Measurements from ENCODE around the gene DNM1. TPM values are rescaled to one million over a fixed set of nuclear protein-coding genes. Genes with fewer than 3 reads are reported as not detected.
A peak's percentile ranks its signal among the peaks of the same experiment; 100 is the strongest.
"Not testable (repeated sequence)": the region's sequence is repeated elsewhere in the genome, so short reads cannot be mapped to it uniquely, and the experiment has no call there.

The DNM1 gene
- total RNA-seq, 2 experiments from 2014 or later: 0.63 to 1.1 TPM

DNA sequence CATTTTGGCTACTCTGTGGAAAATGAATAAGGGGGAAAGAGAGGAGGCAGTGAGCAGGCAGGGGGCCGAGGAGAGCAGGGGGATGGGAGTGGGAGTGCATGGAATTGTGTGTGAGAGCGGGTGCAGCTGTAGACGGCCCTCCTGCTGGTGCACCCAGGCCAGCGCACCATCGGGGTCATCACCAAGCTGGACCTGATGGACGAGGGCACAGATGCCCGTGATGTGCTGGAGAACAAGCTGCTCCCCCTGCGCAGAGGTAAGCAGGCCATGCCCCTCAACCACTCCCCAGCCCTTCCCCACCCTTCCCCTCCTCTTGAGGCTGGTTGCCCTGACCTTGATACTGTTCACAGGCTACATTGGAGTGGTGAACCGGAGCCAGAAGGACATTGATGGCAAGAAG is 16.7 kb downstream of the DNM1 start:
- peaks cover 11% of the 10 kb centered on the region for H3K4me1 Mint-ChIP-seq (ENCODE audit: low read depth)
- H3K27ac Mint-ChIP-seq: no peak overlapping the region
- POLR2A ChIA-PET: no interaction called here

DNA sequence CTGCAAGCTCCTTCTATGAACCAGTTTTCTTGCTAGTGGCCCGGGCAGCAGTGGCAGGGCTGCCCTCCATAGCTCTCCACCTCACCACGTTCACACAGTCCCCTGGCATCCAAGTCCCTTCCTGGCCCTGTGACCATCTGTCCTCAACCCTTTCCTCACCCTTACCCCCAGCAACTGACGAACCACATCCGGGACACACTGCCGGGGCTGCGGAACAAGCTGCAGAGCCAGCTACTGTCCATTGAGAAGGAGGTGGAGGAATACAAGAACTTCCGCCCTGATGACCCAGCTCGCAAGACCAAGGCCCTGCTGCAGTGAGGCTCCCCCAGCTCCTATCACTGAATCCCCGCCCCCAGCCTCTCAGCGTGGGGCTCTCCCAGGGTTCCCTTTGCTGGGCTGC is 18.8 kb downstream of the DNM1 start:
- Mint-ChIP-seq H3K36me3 (no peaks in the 10 kb centered on the region), H3K4me3 (no peak overlapping the region), H3K9me3 (no peaks in the 10 kb centered on the region), H3K27ac (no peak overlapping the region), H3K4me1 (ENCODE audit: low read depth) (peaks cover 11% of the 10 kb centered on the region), H3K27me3 (no peaks in the 10 kb centered on the region)
- no peak for DNase-seq
- ChIA-PET POLR2A (no interaction called here), CTCF (interaction anchor here (0.6 kb wide), 1 partner anchor 36 kb away, joined by 3 read pairs; no protein-coding TSS in a partner anchor)
- intact Hi-C loops (cut with micrococcal nuclease): no loop called here

More for the DNA sequence above, 16.7 kb downstream of the DNM1 start:
- no peak overlapping the region for H3K4me3 Mint-ChIP-seq
- intact Hi-C loops (cut with micrococcal nuclease): loop anchor here (2.0 kb wide), 1 partner anchor 27 kb away; no protein-coding TSS in a partner anchor
- no peaks in the 10 kb centered on the region for H3K9me3 Mint-ChIP-seq
- no peaks in the 10 kb centered on the region for H3K27me3 Mint-ChIP-seq
- CTCF ChIA-PET: no interaction called here
- DNase-seq: no peak
- H3K36me3 Mint-ChIP-seq: no peaks in the 10 kb centered on the region

- no peaks in the 10 kb centered on the region for H3K9me3 Mint-ChIP-seq
- CTCF ChIA-PET: no interaction called here
- no peak for DNase-seq
- POLR2A ChIA-PET: interaction anchor here (0.5 kb wide), 1 partner anchor 114 kb away, joined by 5 read pairs; no protein-coding TSS in a partner anchor
- H3K27ac Mint-ChIP-seq: no peak overlapping the region
- intact Hi-C loops (cut with micrococcal nuclease): no loop called here
- no peak overlapping the region for H3K4me3 Mint-ChIP-seq
- H3K27me3 Mint-ChIP-seq: no peaks in the 10 kb centered on the region
- H3K4me1 Mint-ChIP-seq (ENCODE audit: low read depth): peaks cover 7% of the 10 kb centered on the region
- no peaks in the 10 kb centered on the region for H3K36me3 Mint-ChIP-seq
These were observed 19.9 kb downstream of the DNM1 start for GRCh38 chr9:128222880-128223670.

DNA sequence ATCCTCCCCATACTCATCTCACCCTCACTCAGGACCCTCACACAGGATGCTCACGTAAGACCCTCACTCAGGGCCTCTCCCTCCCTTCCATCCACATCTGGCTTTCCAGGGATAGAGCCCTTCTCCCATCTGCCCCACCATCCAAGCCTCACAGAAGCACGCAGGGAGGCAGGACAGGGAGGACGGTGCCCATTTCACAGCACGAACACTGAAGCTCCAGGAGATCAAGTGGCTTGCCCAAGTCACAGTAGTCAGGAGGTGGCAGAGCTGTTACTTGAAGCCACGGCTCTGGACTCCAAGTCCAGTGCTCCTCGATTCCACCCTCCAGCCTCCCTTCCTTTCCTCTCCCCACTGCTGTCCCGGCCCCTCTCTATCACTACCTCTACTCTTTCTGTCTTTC is 21.7 kb downstream of the DNM1 start:
- intact Hi-C loops (cut with micrococcal nuclease): no loop called here
- CTCF ChIA-PET: interaction anchor here (0.6 to 1.0 kb wide), 2 partner anchors 70 to 750 kb away, joined by 3 read pairs; no protein-coding TSS in a partner anchor
- DNase-seq: no peak

DNA sequence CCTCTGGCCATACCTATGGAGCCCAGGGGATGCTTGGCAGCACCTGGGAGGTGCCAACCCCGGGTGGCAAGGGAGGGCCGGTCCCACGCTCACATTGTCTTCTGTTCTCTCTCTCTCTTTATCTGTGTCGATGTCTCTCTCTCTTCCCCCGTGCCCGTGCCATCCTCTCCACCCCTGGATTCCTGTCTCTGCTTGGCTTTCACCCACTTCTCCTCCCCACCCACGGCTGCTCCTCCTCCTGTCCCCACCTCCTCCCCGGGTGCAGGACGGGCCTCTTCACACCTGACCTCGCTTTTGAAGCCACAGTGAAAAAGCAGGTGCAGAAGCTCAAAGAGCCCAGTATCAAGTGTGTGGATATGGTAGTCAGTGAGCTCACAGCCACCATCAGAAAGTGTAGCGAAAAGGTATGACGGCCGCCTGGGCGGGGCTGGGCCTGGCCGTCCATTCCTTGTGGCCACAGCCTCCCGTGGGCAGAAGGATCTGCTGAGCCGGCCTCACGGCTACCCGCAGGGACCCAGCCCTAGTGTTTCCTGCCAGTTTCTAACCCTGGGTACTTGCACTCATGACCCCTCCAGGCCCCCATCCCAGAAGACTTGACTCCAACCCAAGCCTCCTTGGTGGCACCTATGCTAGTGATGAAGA is 22.7 kb downstream of the DNM1 start:
- intact Hi-C loops (cut with micrococcal nuclease): no loop called here
- Mint-ChIP-seq H3K27me3 (no peaks in the 10 kb centered on the region), H3K9me3 (no peaks in the 10 kb centered on the region), H3K4me3 (no peak overlapping the region), H3K4me1 (ENCODE audit: low read depth) (no peaks in the 10 kb centered on the region), H3K36me3 (no peaks in the 10 kb centered on the region), H3K27ac (no peak overlapping the region)
- ChIA-PET POLR2A (no interaction called here), CTCF (no interaction called here)
- no peak for DNase-seq

More for the DNA sequence above, 21.7 kb downstream of the DNM1 start:
- Mint-ChIP-seq H3K27ac (no peak overlapping the region), H3K27me3 (no peaks in the 10 kb centered on the region), H3K36me3 (no peaks in the 10 kb centered on the region), H3K9me3 (no peaks in the 10 kb centered on the region), H3K4me1 (ENCODE audit: low read depth) (no peaks in the 10 kb centered on the region), H3K4me3 (no peak overlapping the region)
- POLR2A ChIA-PET: no interaction called here

DNA sequence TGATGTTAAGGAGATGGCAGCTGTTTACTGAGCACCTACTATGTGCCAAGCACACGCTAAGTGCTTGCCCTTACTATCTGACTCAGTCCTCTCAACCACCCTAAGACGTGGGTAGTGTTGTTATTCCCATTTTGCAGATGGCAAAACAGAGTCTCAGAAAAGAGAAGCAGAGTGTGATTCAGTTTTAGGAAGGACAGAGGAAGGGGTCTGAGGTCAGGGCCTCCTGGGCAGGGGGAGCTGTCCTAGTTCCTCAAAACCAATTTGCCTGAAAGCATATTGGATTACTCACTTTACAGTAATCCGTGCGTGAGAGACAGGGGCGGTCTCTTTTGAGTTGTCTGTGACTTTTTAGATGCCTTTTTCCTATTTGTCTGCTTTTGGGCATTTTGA is 23.2 kb downstream of the DNM1 start:
- CTCF ChIA-PET: no interaction called here
- H3K4me1 Mint-ChIP-seq (ENCODE audit: low read depth): no peaks in the 10 kb centered on the region

DNA sequence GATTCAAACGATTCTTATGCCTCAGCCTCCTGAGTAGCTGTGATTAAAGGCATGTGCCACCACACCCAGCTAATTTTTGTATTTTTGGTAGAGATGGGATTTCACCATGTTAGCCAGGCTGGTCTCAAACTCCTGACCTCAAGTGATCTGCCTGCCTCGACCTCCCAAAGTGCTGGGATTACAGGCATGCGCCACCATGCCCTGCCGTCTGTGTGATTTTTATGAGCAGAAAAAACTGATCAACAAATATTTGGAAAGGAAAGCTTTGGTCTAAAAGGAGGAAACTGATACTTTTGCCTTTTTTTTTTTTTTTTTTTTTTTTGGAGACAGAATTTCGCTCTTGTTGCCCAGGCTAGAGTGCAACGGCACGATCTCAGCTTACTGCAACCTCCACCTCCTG is 27.7 kb downstream of the DNM1 start:
- POLR2A ChIA-PET; H3K4me3 Mint-ChIP-seq; H3K36me3 Mint-ChIP-seq; H3K27ac Mint-ChIP-seq; H3K4me1 Mint-ChIP-seq (ENCODE audit: low read depth); CTCF ChIA-PET; H3K27me3 Mint-ChIP-seq; intact Hi-C loops (cut with micrococcal nuclease); H3K9me3 Mint-ChIP-seq; DNase-seq: not testable (repeated sequence)

More for the DNA sequence above, 23.2 kb downstream of the DNM1 start:
- no peak for DNase-seq
- POLR2A ChIA-PET: no interaction called here
- Mint-ChIP-seq H3K9me3 (no peaks in the 10 kb centered on the region), H3K27me3 (no peaks in the 10 kb centered on the region), H3K4me3 (no peak overlapping the region), H3K27ac (no peak overlapping the region), H3K36me3 (no peaks in the 10 kb centered on the region)
- intact Hi-C loops (cut with micrococcal nuclease): no loop called here

- Mint-ChIP-seq H3K4me3 (no peak overlapping the region), H3K4me1 (ENCODE audit: low read depth) (no peaks in the 10 kb centered on the region), H3K9me3 (no peaks in the 10 kb centered on the region), H3K27ac (no peak overlapping the region), H3K36me3 (no peaks in the 10 kb centered on the region), H3K27me3 (no peaks in the 10 kb centered on the region)
- intact Hi-C loops (cut with micrococcal nuclease): no loop called here
- CTCF ChIA-PET: no interaction called here
- peak; percentile 24 for DNase-seq
- POLR2A ChIA-PET: no interaction called here
These were observed 28.7 kb downstream of the DNM1 start for GRCh38 chr9:128231638-128232527.

GRCh38 chr9:128232528-128233428 is 29.6 kb downstream of the DNM1 start:
- Mint-ChIP-seq H3K36me3 (no peaks in the 10 kb centered on the region), H3K4me1 (ENCODE audit: low read depth) (no peaks in the 10 kb centered on the region), H3K27ac (no peak overlapping the region), H3K9me3 (no peaks in the 10 kb centered on the region), H3K27me3 (no peaks in the 10 kb centered on the region), H3K4me3 (no peak overlapping the region)
- POLR2A ChIA-PET: interaction anchor here (0.6 kb wide), 1 partner anchor 68 kb away, joined by 3 read pairs; no protein-coding TSS in a partner anchor
- no peak for DNase-seq
- intact Hi-C loops (cut with micrococcal nuclease): no loop called here
- CTCF ChIA-PET: no interaction called here

DNA sequence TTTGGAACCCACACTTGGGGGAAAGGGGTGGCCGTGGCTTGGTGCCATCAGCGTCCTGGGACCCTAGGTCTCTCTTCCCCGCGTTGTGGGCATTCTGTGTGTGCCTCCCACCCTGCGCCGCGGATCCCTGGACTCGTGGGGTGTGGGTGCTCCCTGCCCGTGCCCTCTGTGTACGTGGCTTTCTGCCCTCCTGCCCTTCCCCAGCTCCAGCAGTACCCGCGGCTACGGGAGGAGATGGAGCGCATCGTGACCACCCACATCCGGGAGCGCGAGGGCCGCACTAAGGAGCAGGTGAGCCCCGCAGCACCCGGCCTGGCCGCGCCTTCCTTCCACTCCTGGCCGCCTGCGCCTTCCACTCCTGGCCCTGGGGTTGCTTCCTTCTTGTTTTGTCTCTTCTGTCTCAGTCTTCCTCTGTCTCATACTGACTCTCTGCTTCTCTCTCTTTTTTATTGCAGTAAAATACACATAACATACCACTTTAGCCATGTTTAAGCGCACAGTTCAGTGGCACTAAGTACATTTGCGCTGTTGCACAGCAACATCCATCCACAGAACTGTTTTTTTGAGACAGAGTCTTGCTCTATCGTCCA is 30.7 kb downstream of the DNM1 start:
- H3K4me3 Mint-ChIP-seq: no peak overlapping the region
- H3K4me1 Mint-ChIP-seq (ENCODE audit: low read depth): no peaks in the 10 kb centered on the region
- H3K27me3 Mint-ChIP-seq: no peaks in the 10 kb centered on the region
- no peak overlapping the region for H3K27ac Mint-ChIP-seq
- no peaks in the 10 kb centered on the region for H3K9me3 Mint-ChIP-seq
- CTCF ChIA-PET: no interaction called here
- H3K36me3 Mint-ChIP-seq: no peaks in the 10 kb centered on the region
- DNase-seq: no peak
- intact Hi-C loops (cut with micrococcal nuclease): no loop called here
- POLR2A ChIA-PET: no interaction called here

DNA sequence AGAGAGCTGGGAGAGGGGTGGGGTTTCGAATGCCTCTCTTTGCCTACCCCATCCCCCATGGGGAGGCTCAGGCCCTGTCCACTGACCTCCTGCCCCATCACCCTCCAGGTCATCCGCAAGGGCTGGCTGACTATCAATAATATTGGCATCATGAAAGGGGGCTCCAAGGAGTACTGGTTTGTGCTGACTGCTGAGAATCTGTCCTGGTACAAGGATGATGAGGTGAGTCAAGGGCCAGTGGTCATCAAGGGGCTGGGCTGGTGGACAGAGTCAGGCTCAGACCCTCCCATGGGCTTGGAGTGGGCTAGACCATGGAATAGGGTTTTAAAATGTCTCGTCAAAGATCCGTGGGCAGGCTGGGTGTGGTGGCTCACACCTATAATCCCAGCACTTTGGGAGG is 38.9 kb downstream of the DNM1 start:
- Mint-ChIP-seq H3K9me3 (no peaks in the 10 kb centered on the region), H3K4me3 (no peak overlapping the region), H3K27me3 (peaks cover 16% of the 10 kb centered on the region), H3K36me3 (no peaks in the 10 kb centered on the region), H3K27ac (no peak overlapping the region), H3K4me1 (ENCODE audit: low read depth) (no peaks in the 10 kb centered on the region)
- POLR2A ChIA-PET: no interaction called here
- CTCF ChIA-PET: interaction anchor here (4.6 kb wide), 1 partner anchor 12 kb away, joined by 19 read pairs; no protein-coding TSS in a partner anchor
- DNase-seq: no peak
- intact Hi-C loops (cut with micrococcal nuclease): no loop called here

Measured in activated CD4-positive, alpha-beta memory T cell treated with anti-CD3 and anti-CD28 coated beads for 36 hours (primary cell).